HEK293 (cell line): ENCODE results near the gene PTX4.

Experiments
- CTCF ChIA-PET: fragments of 350-600 bp; formaldehyde crosslinking; extraction: SDS; loops from one replicate; lab custom pipeline; 2021; ENCODE audit warnings: antibody characterized with exemption; lab: Yijun Ruan, JAX
- POLR2A ChIA-PET: fragments of 300-600 bp; formaldehyde crosslinking; extraction: SDS; loops from one replicate; lab custom pipeline; 2020; ENCODE audit warnings: antibody characterized with exemption, inconsistent platforms; lab: Yijun Ruan, JAX
- H3K27ac ChIP-seq: fragments of 200-500 bp; sonication (Bioruptor generic); 2 replicates; pipeline ENCODE4 v1.5.1; 2014; ENCODE audit warnings: low read depth, low read length, control low read depth, inconsistent platforms; ENCODE audit errors: extremely low read depth
- H3K36me3 ChIP-seq, 2 experiments: fragments of 200-500 bp in 1 of 2; sonication (Bioruptor generic) in 1 of 2; 1 replicate in 1 of 2; 2 replicates in 1 of 2; pipeline ENCODE4 v1.5.1; 2014 to 2017; ENCODE audit warnings: inconsistent platforms in 2 of 2, low read length in 2 of 2; ENCODE audit not compliant: control insufficient read depth in 2 of 2, insufficient read depth in 1 of 2
- H3K4me1 ChIP-seq: fragments of 200-500 bp; sonication (Bioruptor generic); 2 replicates; pipeline ENCODE4 v1.5.1; 2014; ENCODE audit warnings: mild to moderate bottlenecking, low read length, inconsistent platforms; ENCODE audit not compliant: control insufficient read depth, insufficient read depth
- H3K4me3 ChIP-seq: 2 replicates; pipeline ENCODE4 v1.5.1; 2011; ENCODE audit warnings: low read depth, mild to moderate bottlenecking, control low read depth, low read length, moderate library complexity
- H3K9me3 ChIP-seq: fragments of 200-500 bp; sonication (Bioruptor generic); 2 replicates; pipeline ENCODE4 v1.5.1; 2014; ENCODE audit warnings: low read depth, low read length, inconsistent platforms; ENCODE audit not compliant: control insufficient read depth, insufficient read depth
- AEBP2 ChIP-seq: fragments of 450-650 bp; formaldehyde crosslinking; IDR thresholded peaks from 2 replicates; pipeline ENCODE4 v1.5.1; 2016; ENCODE audit warnings: missing biosample characterization, missing genetic modification characterization, borderline replicate concordance
- FEZF1 ChIP-seq: fragments of 450-650 bp; formaldehyde crosslinking; IDR thresholded peaks from 2 replicates; pipeline ENCODE4 v1.5.1; 2016; ENCODE audit warnings: missing biosample characterization, missing genetic modification characterization
- GLIS1 ChIP-seq: fragments of 450-650 bp; formaldehyde crosslinking; IDR thresholded peaks from 2 replicates; pipeline ENCODE4 v1.5.1; 2016; ENCODE audit warnings: missing biosample characterization, missing genetic modification characterization
- GLIS2 ChIP-seq: fragments of 450-650 bp; formaldehyde crosslinking; IDR thresholded peaks from 2 replicates; pipeline ENCODE4 v1.5.1; 2016; ENCODE audit warnings: missing biosample characterization, missing genetic modification characterization
- KLF10 ChIP-seq: fragments of 450-650 bp; IDR thresholded peaks from 2 replicates; pipeline ENCODE4 v1.5.1; 2018; ENCODE audit warnings: missing biosample characterization, mild to moderate bottlenecking, missing genetic modification characterization
- KLF9 ChIP-seq: fragments of 450-650 bp; formaldehyde crosslinking; IDR thresholded peaks from 2 replicates; pipeline ENCODE4 v1.5.1; 2016; ENCODE audit warnings: missing biosample characterization, missing genetic modification characterization, low read depth
- SP7 ChIP-seq: fragments of 450-650 bp; formaldehyde crosslinking; IDR thresholded peaks from 2 replicates; pipeline ENCODE4 v1.5.1; 2016; ENCODE audit warnings: missing biosample characterization, missing genetic modification characterization
- ZFHX2 ChIP-seq: fragments of 450-650 bp; formaldehyde crosslinking; conservative IDR thresholded peaks from 2 replicates; pipeline ENCODE4 v1.5.1; 2016; ENCODE audit warnings: missing biosample characterization, missing genetic modification characterization
- ZNF157 ChIP-seq: fragments of 450-650 bp; formaldehyde crosslinking; IDR thresholded peaks from 2 replicates; pipeline ENCODE4 v1.5.1; 2016; ENCODE audit warnings: missing biosample characterization, missing genetic modification characterization
- ZNF24 ChIP-seq: fragments of 450-650 bp; formaldehyde crosslinking; IDR thresholded peaks from 2 replicates; pipeline ENCODE4 v1.5.1; 2016; ENCODE audit warnings: missing biosample characterization, missing genetic modification characterization
- ZNF280D ChIP-seq: fragments of 450-650 bp; formaldehyde crosslinking; IDR thresholded peaks from 2 replicates; pipeline ENCODE4 v1.5.1; 2016; ENCODE audit warnings: missing biosample characterization, missing genetic modification characterization
- ZNF311 ChIP-seq: fragments of 450-650 bp; formaldehyde crosslinking; IDR thresholded peaks from 2 replicates; pipeline ENCODE4 v1.5.1; 2017; ENCODE audit warnings: missing biosample characterization, missing genetic modification characterization, borderline replicate concordance
- ZNF350 ChIP-seq: fragments of 450-650 bp; formaldehyde crosslinking; IDR thresholded peaks from 2 replicates; pipeline ENCODE4 v1.5.0; 2017; ENCODE audit warnings: missing biosample characterization, mild to moderate bottlenecking, missing genetic modification characterization
- ZNF404 ChIP-seq: fragments of 450-650 bp; formaldehyde crosslinking; IDR thresholded peaks from 2 replicates; pipeline ENCODE4 v1.5.1; 2017; ENCODE audit warnings: missing biosample characterization, missing genetic modification characterization
- ZNF529 ChIP-seq: fragments of 450-650 bp; formaldehyde crosslinking; IDR thresholded peaks from 2 replicates; pipeline ENCODE4 v1.5.1; 2017; ENCODE audit warnings: missing genetic modification characterization, missing biosample characterization; ENCODE audit not compliant: insufficient replicate concordance
- ZNF623 ChIP-seq: fragments of 450-650 bp; formaldehyde crosslinking; IDR thresholded peaks from 2 replicates; pipeline ENCODE4 v1.5.1; 2016; ENCODE audit warnings: missing biosample characterization, missing genetic modification characterization
- ZNF704 ChIP-seq: fragments of 450-650 bp; formaldehyde crosslinking; IDR thresholded peaks from 2 replicates; pipeline ENCODE4 v1.5.1; 2016; ENCODE audit warnings: missing biosample characterization, missing genetic modification characterization
- ZNF747 ChIP-seq: fragments of 450-650 bp; formaldehyde crosslinking; IDR thresholded peaks from 2 replicates; pipeline ENCODE4 v1.5.1; 2016; ENCODE audit warnings: missing biosample characterization, missing genetic modification characterization
- ZNF777 ChIP-seq: fragments of 450-650 bp; formaldehyde crosslinking; IDR thresholded peaks from 2 replicates; pipeline ENCODE4 v1.5.1; 2017; ENCODE audit warnings: missing biosample characterization, missing genetic modification characterization, borderline replicate concordance
- ZNF791 ChIP-seq: fragments of 450-650 bp; formaldehyde crosslinking; IDR thresholded peaks from 2 replicates; pipeline ENCODE4 v1.5.1; 2016; ENCODE audit warnings: missing biosample characterization, missing genetic modification characterization
- ZSCAN16 ChIP-seq: fragments of 450-650 bp; formaldehyde crosslinking; IDR thresholded peaks from 2 replicates; pipeline ENCODE4 v1.5.1; 2016; ENCODE audit warnings: missing biosample characterization, missing genetic modification characterization

PTX4 gene

GRCh38 chr16:1452530-1452929, 36.2 kb downstream of the PTX4 start:
- no peak for TF ChIP-seq ZSCAN16 (tag by site-specific recombination)
- no peak for TF ChIP-seq ZNF311 (tag by site-specific recombination)
- no peak for TF ChIP-seq ZNF280D (tag by site-specific recombination)
- TF ChIP-seq GLIS1 (tag by site-specific recombination): no peak
- TF ChIP-seq ZNF623: no peak
- TF ChIP-seq ZNF24 (tag by site-specific recombination): no peak
- no peak for TF ChIP-seq ZNF747 (tag by site-specific recombination)
- TF ChIP-seq SP7 (tag by site-specific recombination): no peak
- no peak for TF ChIP-seq ZNF791
- TF ChIP-seq ZNF404 (tag by site-specific recombination): no peak
- no peak for TF ChIP-seq KLF10
- TF ChIP-seq ZNF350 (tag by site-specific recombination): no peak
- no peak for TF ChIP-seq ZNF777 (tag by site-specific recombination)
- TF ChIP-seq AEBP2 (tag by site-specific recombination): no peak
- no peak for TF ChIP-seq ZNF704 (tag by site-specific recombination)
- no peak for TF ChIP-seq FEZF1 (tag by site-specific recombination)
- no peak for TF ChIP-seq KLF9 (tag by site-specific recombination)
- no peak for TF ChIP-seq ZFHX2 (tag by site-specific recombination)
- TF ChIP-seq ZNF529: no peak
- Histone ChIP-seq H3K4me3 (no peak overlapping the region), H3K27ac (no peak overlapping the region), H3K9me3 (no peaks in the 10 kb centered on the region), H3K4me1 (no peaks in the 10 kb centered on the region), H3K36me3 (peaks cover 0 to 83% of the 10 kb centered on the region in 2 experiments; a peak in 1 of 3 replicates)
- ChIA-PET CTCF (no interaction called here), POLR2A (no interaction called here)

- H3K4me3 ChIP-seq: no peak overlapping the region
- no peak for TF ChIP-seq ZNF157 (tag by site-specific recombination)
- 0 out of 2 replicates have a peak, but pooled peaks have one; percentile 20 for TF ChIP-seq GLIS2 (tag by site-specific recombination)
- no peaks in the 10 kb centered on the region for H3K9me3 ChIP-seq
- POLR2A ChIA-PET: no interaction called here
- no peak overlapping the region for H3K27ac ChIP-seq
- peaks cover 0 to 79% of the 10 kb centered on the region in 2 experiments; a peak in 1 of 3 replicates for H3K36me3 ChIP-seq
- no peaks in the 10 kb centered on the region for H3K4me1 ChIP-seq
- CTCF ChIA-PET: no interaction called here
Observed at GRCh38 chr16:1451702-1452392, 36.9 kb downstream of the PTX4 start.
